CD4-positive, alpha-beta T cell treated with Interleukin-4 for 4 hours (primary cell): ENCODE data around the gene NT5DC1.
"Not testable (repeated sequence)": the region's sequence is repeated elsewhere in the genome, so short reads cannot be mapped to it uniquely, and the experiment has no call there.

Source experiments
- DNase-seq: peaks from one replicate; pipeline ENCODE4 v3.0.0-alpha.2; 2020

Gene NT5DC1

GRCh38 chr6:116282698-116283097 is 182.0 kb downstream of the NT5DC1 start:
- DNase-seq: no peak

- no peak for DNase-seq
Measured at GRCh38 chr6:116283191-116283590, 182.5 kb downstream of the NT5DC1 start.

- DNase-seq: not testable (repeated sequence)
Measured at GRCh38 chr6:116284984-116285383, 184.3 kb downstream of the NT5DC1 start.

GRCh38 chr6:116286773-116287358 is 186.2 kb downstream of the NT5DC1 start:
- no peak for DNase-seq

- peak; percentile 57 for DNase-seq
Measured at GRCh38 chr6:116287689-116288282, 187.1 kb downstream of the NT5DC1 start.

- DNase-seq: no peak
Measured at GRCh38 chr6:116289876-116290275, 189.2 kb downstream of the NT5DC1 start.

GRCh38 chr6:116290799-116291198 is 190.1 kb downstream of the NT5DC1 start:
- no peak for DNase-seq

GRCh38 chr6:116291701-116292396 is 191.2 kb downstream of the NT5DC1 start:
- DNase-seq: no peak

DNA sequence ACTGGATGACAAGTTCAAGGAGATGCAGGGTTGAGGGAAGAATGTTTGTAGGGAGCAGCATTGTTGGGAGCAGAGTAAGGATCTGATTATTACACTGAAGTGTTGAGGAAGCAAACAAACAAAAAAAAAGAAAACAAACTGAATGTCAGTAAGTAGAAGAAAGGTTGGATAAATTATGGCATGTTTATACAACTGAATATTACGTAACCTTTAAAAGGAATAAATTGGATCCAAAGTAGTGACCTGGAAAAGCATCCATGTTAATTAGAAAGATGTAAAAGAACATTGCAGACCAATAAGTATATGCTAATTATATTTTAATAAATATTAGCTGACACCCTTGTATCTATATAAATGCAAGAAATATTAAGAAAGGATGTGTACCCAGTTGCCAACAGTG is 191.9 kb downstream of the NT5DC1 start:
- DNase-seq: no peak

DNA sequence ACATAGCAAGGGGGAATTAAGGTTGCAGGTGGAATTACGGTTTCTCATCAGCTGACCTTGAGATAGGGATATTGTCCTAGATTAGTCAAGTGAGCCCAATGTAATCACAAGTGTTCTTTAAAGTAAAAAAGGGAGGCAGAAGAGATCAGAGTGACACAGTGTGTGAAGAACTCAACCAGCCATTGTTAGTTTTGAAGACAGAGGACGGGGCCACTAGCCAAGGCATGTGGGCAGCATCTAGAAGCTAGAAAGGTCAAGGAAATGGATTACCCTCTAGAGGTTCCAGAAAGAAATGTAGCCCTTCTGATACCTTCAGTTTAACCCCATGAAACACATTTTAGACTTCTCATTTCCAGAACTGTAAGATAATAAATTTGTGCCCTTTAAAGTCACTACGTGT is 197.6 kb downstream of the NT5DC1 start:
- DNase-seq: no peak

GRCh38 chr6:116298973-116299372 is 198.3 kb downstream of the NT5DC1 start:
- DNase-seq: no peak
